GM12878 (cell line): ENCODE measurements around the gene FCF1. TPM values are rescaled to one million over a fixed set of nuclear protein-coding genes. Genes with fewer than 3 reads are reported as not detected.
A peak's percentile ranks its signal among the peaks of the same experiment; 100 is the strongest.

ENCODE experiments used
- ATAC-seq: fragments of 200-7000 bp; cut with Tn5 transposase; 3 replicates; pipeline ENCODE4 v1.9.1; 2020; ENCODE audit warnings: mild to moderate bottlenecking, moderate library complexity
- BruUV-seq: library from RNA; stranded (reverse); fragments of 400-500 nt; replicated peaks from 2 replicates; lab custom pipeline; 2021; lab: Mats Ljungman, UMichigan
- CTCF ChIA-PET: fragments of 300-600 bp; sonication (Branson Sonifier 250); formaldehyde crosslinking; extraction: SDS; loops from one replicate; lab custom pipeline; 2021; ENCODE audit warnings: inconsistent platforms; lab: Yijun Ruan, JAX
- POLR2A ChIA-PET: fragments of 350-600 bp; formaldehyde crosslinking; extraction: SDS; loops from one replicate; lab custom pipeline; 2021; ENCODE audit warnings: inconsistent platforms; lab: Charles Lee
- RAD21 ChIA-PET: fragments of 300-600 bp; sonication (Branson Sonifier 250); formaldehyde crosslinking; loops from one replicate; lab custom pipeline; 2023; ENCODE audit warnings: antibody characterized with exemption; ENCODE audit not compliant: unreplicated experiment; lab: Charles Lee
- SMC1A ChIA-PET: fragments of 300-600 bp; sonication (Branson Sonifier 250); formaldehyde crosslinking; loops from one replicate; lab custom pipeline; 2023; ENCODE audit not compliant: unreplicated experiment, uncharacterized antibody; lab: Charles Lee
- DNase-seq: peaks from one replicate; pipeline ENCODE4 v3.0.0-alpha.2; 2011; ENCODE audit warnings: low read depth, low spot score
- FAIRE-seq: peaks from 3 replicates; lab custom pipeline; 2011; peaks lifted over from hg19 to GRCh38; lab: Jason Lieb, UNC
- H2AFZ ChIP-seq: 2 replicates; pipeline ENCODE4 v1.6.0; 2011; ENCODE audit warnings: low read depth, low read length, control low read depth; ENCODE audit not compliant: control insufficient read depth
- H3K27ac ChIP-seq: 2 replicates; pipeline ENCODE4 v1.5.1; 2011; ENCODE audit warnings: control low read depth; ENCODE audit not compliant: control insufficient read depth, insufficient read depth
- H3K27me3 ChIP-seq, 2 experiments: replicated peaks in 1 of 2; 2 replicates each; pipeline versions ENCODE4 v1.6.0 to v1.6.1; 2011; ENCODE audit warnings: low read length in 1 of 2; ENCODE audit not compliant: control insufficient read depth in 2 of 2, insufficient read depth in 2 of 2
- H3K36me3 ChIP-seq, 2 experiments: 2 replicates each; pipeline ENCODE4 v1.5.1; 2011; ENCODE audit warnings: low read length in 1 of 2; ENCODE audit not compliant: control insufficient read depth in 2 of 2, insufficient read depth in 2 of 2
- H3K4me1 ChIP-seq: 2 replicates; pipeline ENCODE4 v1.6.1; 2011; ENCODE audit warnings: mild to moderate bottlenecking, low read length, moderate library complexity, mixed read lengths; ENCODE audit not compliant: control insufficient read depth, insufficient read depth
- H3K4me2 ChIP-seq: 2 replicates; pipeline ENCODE4 v1.6.0; 2011; ENCODE audit warnings: control low read depth; ENCODE audit not compliant: control insufficient read depth, insufficient read depth
- H3K4me3 ChIP-seq: fragments of 200-600 bp; sonication (generic); 2 replicates; pipeline ENCODE4 v1.5.1; 2016
- H3K79me2 ChIP-seq: 2 replicates; pipeline ENCODE4 v1.6.0; 2011; ENCODE audit warnings: low read length; ENCODE audit not compliant: control insufficient read depth, insufficient read depth
- H3K9ac ChIP-seq: 2 replicates; pipeline ENCODE4 v1.8.0; 2011; ENCODE audit warnings: low read length, control low read depth, mixed read lengths; ENCODE audit not compliant: control insufficient read depth, insufficient read depth
- H3K9me3 ChIP-seq: replicated peaks from 3 replicates; pipeline ENCODE4 v1.5.1; 2011; ENCODE audit warnings: mild to moderate bottlenecking, low read length; ENCODE audit not compliant: control insufficient read depth, insufficient read depth
- H4K20me1 ChIP-seq: 2 replicates; pipeline ENCODE4 v1.6.0; 2011; ENCODE audit not compliant: control insufficient read depth, insufficient read depth
- BCL3 ChIP-seq: IDR thresholded peaks from 2 replicates; pipeline ENCODE4 v1.6.1; 2011; ENCODE audit warnings: borderline replicate concordance, low read depth, mild to moderate bottlenecking, moderate library complexity, low read length; ENCODE audit not compliant: insufficient read depth, poor library complexity, severe bottlenecking
- HDGF ChIP-seq: fragments of 450-650 bp; IDR thresholded peaks from 2 replicates; pipeline ENCODE4 v1.6.1; 2016; ENCODE audit warnings: antibody characterized with exemption
- SREBF1 ChIP-seq: IDR thresholded peaks from 2 replicates; pipeline ENCODE4 v1.6.1; 2012; ENCODE audit warnings: mild to moderate bottlenecking, low read length
- TBL1XR1 ChIP-seq: IDR thresholded peaks from 2 replicates; pipeline ENCODE4 v1.6.1; 2012; ENCODE audit warnings: low read depth, low read length, improper control_type of control experiment
- WGBS: methylation state at CpG from one replicate; pipeline ENCODE4 v1.1.6; 2016; ENCODE audit warnings: low lambda C conversion rate; ENCODE audit not compliant: insufficient replicate concordance, insufficient coverage; ENCODE audit errors: missing lambda C conversion rate; 5-methylcytosine and 5-hydroxymethylcytosine counted together
- in situ Hi-C: fragments of 300-500 bp; cut with MboI; formaldehyde crosslinking; loops from 9 replicates; pipeline ENCODE4 v1.14.3; 2018; ENCODE audit warnings: mixed read lengths
- intact Hi-C: fragments of 100-400 bp; cut with micrococcal nuclease; formaldehyde crosslinking; loops from one replicate; pipeline ENCODE4 v1.14.2; 2022; ENCODE audit not compliant: unreplicated experiment
- polyA plus RNA-seq, 11 experiments: library from polyadenylated mRNA; depleted of rRNA in 4 of 11; unstranded in 6 of 11; stranded (reverse) in 5 of 11; fragments of >200 nt; fragmentation: Nextera tagmentation in 4 of 11; fragmentation: Illumina TruSeq in 1 of 11; extraction: Ambion mirVana in 4 of 11; extraction: Trizol in 1 of 11; gene quantifications; 1 replicate in 1 of 11; 2 replicates in 10 of 11; pipeline versions ENCODE4 v1.2.1 to v1.2.3, GENCODE V29; 2011 to 2016; ENCODE audit warnings: inconsistent platforms in 2 of 11, missing spikeins in 2 of 11, low read depth in 1 of 11
- total RNA-seq, 4 experiments: library from RNA; depleted of rRNA in 3 of 4; stranded (reverse); fragments of >200 nt in 3 of 4; fragmentation: Illumina TruSeq in 1 of 4; extraction: Trizol in 1 of 4; gene quantifications; 2 replicates each; pipeline versions ENCODE4 v1.2.1 to v1.2.3, GENCODE V29; 2013 to 2021

Gene FCF1
- total and polyA plus RNA-seq, 10 of the 15 experiments (the other 5 are each of a cell fraction or from before 2014, with no cell fraction given) = 6.2 to 88.7 (median 28.5) TPM

GRCh38 chr14:74704656-74705055, 8.3 kb upstream of the FCF1 start (continued):
- no peak for TF ChIP-seq BCL3

GRCh38 chr14:74705613-74706500, 7.1 kb upstream of the FCF1 start:
- no peak overlapping the region for H3K4me3 ChIP-seq
- RAD21 ChIA-PET = interaction anchor here (1.3 kb wide), 1 partner anchor 97 kb away, joined by 3 read pairs; no protein-coding TSS in a partner anchor
- H3K9me3 ChIP-seq = peaks cover 9% of the 10 kb centered on the region; the same call in 2 of the 3 replicates
- no peak overlapping the region for H3K4me2 ChIP-seq
- H3K36me3 ChIP-seq = peaks cover 0 to 2% of the 10 kb centered on the region in 2 experiments; a peak in 2 of 4 replicates
- TSS peak; percentile 4 for BruUV-seq
- FAIRE-seq (no peak), DNase-seq (no peak), ATAC-seq (no peak)
- H3K79me2 ChIP-seq = peaks cover 42% of the 10 kb centered on the region
- no peaks in the 10 kb centered on the region for H3K4me1 ChIP-seq
- intact Hi-C loops = no loop called here
- POLR2A ChIA-PET = no interaction called here
- in situ Hi-C loops = no loop called here
- no peak overlapping the region for H3K9ac ChIP-seq
- no peak overlapping the region for H3K27ac ChIP-seq
- CTCF ChIA-PET = interaction anchor here (2.2 kb wide), 1 partner anchor 97 kb away, joined by 6 read pairs; no protein-coding TSS in a partner anchor
- H4K20me1 ChIP-seq = no peaks in the 10 kb centered on the region
- no peaks in the 10 kb centered on the region for H3K27me3 ChIP-seq
- H2AFZ ChIP-seq = no peak overlapping the region
- WGBS = 65% methylated on average over 5 of the region's 5 CpGs
- SMC1A ChIA-PET = interaction anchor here (0.7 to 1.2 kb wide), 3 partner anchors 15 to 35 kb away, joined by 3 read pairs; no protein-coding TSS in a partner anchor
- TF ChIP-seq HDGF (no peak), BCL3 (no peak), TBL1XR1 (no peak), SREBF1 (no peak)
- TF ChIP-seq, all 136 proteins: peak for 0
